SK-N-SH treated with all-trans-retinoic acid at 6 μM for 48 hours (cell line): ENCODE measurements around the gene EVX2.

Experiments used
- ATAC-seq: fragments of 200-7000 bp; cut with Tn5 transposase; 3 replicates; pipeline ENCODE4 v1.9.1; 2020; ENCODE audit warnings: mild to moderate bottlenecking, moderate library complexity
- BACH2 ChIP-seq: fragments of 250-450 bp; sonication (Bioruptor Pico); IDR thresholded peaks from 2 replicates; pipeline ENCODE4 v1.9.0; 2021; ENCODE audit warnings: mild to moderate bottlenecking, borderline replicate concordance
- CSRNP3 ChIP-seq: fragments of 250-450 bp; sonication (Bioruptor Pico); IDR thresholded peaks from 2 replicates; pipeline ENCODE4 v1.5.1; 2021; ENCODE audit warnings: mild to moderate bottlenecking, moderate library complexity
- ESRRG ChIP-seq: fragments of 250-450 bp; sonication (Bioruptor Pico); IDR thresholded peaks from 2 replicates; pipeline ENCODE4 v1.6.1; 2021; ENCODE audit warnings: mild to moderate bottlenecking
- ISL1 ChIP-seq: fragments of 250-450 bp; sonication (Bioruptor Pico); IDR thresholded peaks from 2 replicates; pipeline ENCODE4 v2.1.2; 2022; ENCODE audit warnings: mild to moderate bottlenecking, moderate library complexity
- OSR1 ChIP-seq: fragments of 250-450 bp; sonication (Bioruptor Pico); IDR thresholded peaks from 2 replicates; pipeline ENCODE4 v1.8.0; 2022; ENCODE audit warnings: moderate library complexity, mild to moderate bottlenecking, inconsistent platforms
- PATZ1 ChIP-seq: fragments of 250-450 bp; sonication (Bioruptor Pico); IDR thresholded peaks from 2 replicates; pipeline ENCODE4 v1.8.0; 2020; ENCODE audit warnings: mild to moderate bottlenecking, moderate library complexity, borderline replicate concordance
- POU6F1 ChIP-seq: fragments of 250-450 bp; sonication (Bioruptor Pico); IDR thresholded peaks from 2 replicates; pipeline ENCODE4 v1.8.0; 2021; ENCODE audit warnings: low read depth, mild to moderate bottlenecking, moderate library complexity, borderline replicate concordance
- PPARA ChIP-seq: fragments of 250-450 bp; sonication (Bioruptor Pico); IDR thresholded peaks from 2 replicates; pipeline ENCODE4 v1.5.0; 2020; ENCODE audit warnings: mild to moderate bottlenecking, borderline replicate concordance
- RARB ChIP-seq: fragments of 250-450 bp; sonication (Bioruptor Pico); IDR thresholded peaks from 2 replicates; pipeline ENCODE4 v1.8.0; 2021; ENCODE audit warnings: mild to moderate bottlenecking, moderate library complexity
- SNAI2 ChIP-seq: fragments of 250-450 bp; sonication (Bioruptor Pico); IDR thresholded peaks from 2 replicates; pipeline ENCODE4 v1.5.0; 2020; ENCODE audit warnings: mild to moderate bottlenecking, moderate library complexity
- TSHZ2 ChIP-seq: fragments of 250-450 bp; sonication (Bioruptor Pico); IDR thresholded peaks from 2 replicates; pipeline ENCODE4 v1.5.0; 2020; ENCODE audit warnings: mild to moderate bottlenecking, moderate library complexity
- ZFP3 ChIP-seq: fragments of 250-450 bp; sonication (Bioruptor Pico); IDR thresholded peaks from 2 replicates; pipeline ENCODE4 v1.5.0; 2020; ENCODE audit warnings: mild to moderate bottlenecking, moderate library complexity
- ZNF8 ChIP-seq: fragments of 450-650 bp; formaldehyde crosslinking; IDR thresholded peaks from 2 replicates; pipeline ENCODE4 v1.5.0; 2020; ENCODE audit warnings: mild to moderate bottlenecking, moderate library complexity

The EVX2 gene

GRCh38 chr2:176087330-176088047, 3.7 kb upstream of the EVX2 start:
- TF ChIP-seq BACH2 (CRISPR knock-in tag) = no peak
- no peak for TF ChIP-seq RARB (CRISPR knock-in tag)
- TF ChIP-seq POU6F1 = no peak
- no peak for TF ChIP-seq ZFP3
- TF ChIP-seq PPARA (CRISPR knock-in tag) = no peak
- no peak for TF ChIP-seq ISL1 (CRISPR knock-in tag)
- TF ChIP-seq PATZ1 (CRISPR knock-in tag) = no peak
- TF ChIP-seq CSRNP3 (CRISPR knock-in tag) = no peak
- no peak for TF ChIP-seq TSHZ2
- TF ChIP-seq SNAI2 (CRISPR knock-in tag) = no peak
- TF ChIP-seq, all 23 proteins: peak for 0
- no peak for ATAC-seq

- peak; percentile 51 for ATAC-seq
- TF ChIP-seq RARB (CRISPR knock-in tag) = no peak
- no peak for TF ChIP-seq ESRRG (CRISPR knock-in tag)
- TF ChIP-seq, all 23 proteins: peak for 0
Observed at GRCh38 chr2:176085861-176086771, 2.4 kb upstream of the EVX2 start.

- no peak for TF ChIP-seq OSR1
- TF ChIP-seq ZNF8 (CRISPR knock-in tag) = no peak
- TF ChIP-seq PATZ1 (CRISPR knock-in tag) = no peak
- TF ChIP-seq CSRNP3 (CRISPR knock-in tag) = no peak
- no peak for TF ChIP-seq BACH2 (CRISPR knock-in tag)
- no peak for TF ChIP-seq ESRRG (CRISPR knock-in tag)
- TF ChIP-seq ZFP3 = no peak
- no peak for ATAC-seq
Observed at GRCh38 chr2:176085120-176085788, 1.5 kb upstream of the EVX2 start.
